Measurements from ENCODE around the gene TRMT5. TPM values are rescaled to one million over a fixed set of nuclear protein-coding genes. Genes with fewer than 3 reads are reported as not detected.

Gene TRMT5
- total RNA-seq, 4 donors from 2014 or later: 10.3 to 17.9 (median 14.3) TPM

- Histone ChIP-seq H3K4me3 (no peak overlapping the region), H3K27me3 (no peaks in the 10 kb centered on the region), H3K36me3 (no peaks in the 10 kb centered on the region), H3K27ac (no peak overlapping the region), H3K4me1 (no peaks in the 10 kb centered on the region), H3K9me3 (no peaks in the 10 kb centered on the region)
- no peak for TF ChIP-seq CTCF (IDR thresholded peaks at IDR 0.05)
- TF ChIP-seq POLR2A (IDR thresholded peaks at IDR 0.05): no peak
- TF ChIP-seq EP300 (IDR thresholded peaks at IDR 0.05): no peak
- no peak for TF ChIP-seq POLR2AphosphoS5 (IDR thresholded peaks at IDR 0.05)
- no peak for DNase-seq (ENCODE audit: low spot score in 2 of 2)
- WGBS: 92% methylated on average over 2 of the region's 2 CpGs
Measured at GRCh38 chr14:60922050-60922449, 58.8 kb downstream of the TRMT5 start.

Other genes with a start within 250 kb of the TRMT5 start
- gene MNAT1, start 246.3 kb downstream of the TRMT5 start, total RNA-seq: 10 to 100 TPM; 13.1 to 38.8 (median 22.0) TPM
- 10 to 100 TPM in 3 of 4 donors, 1 to 10 TPM in 1; 7.8 to 14.3 (median 11.2) TPM for gene SLC38A6, start 166 bp upstream of the TRMT5 start, total RNA-seq